ENCODE data around the gene SNX11.

Gene SNX11

DNA sequence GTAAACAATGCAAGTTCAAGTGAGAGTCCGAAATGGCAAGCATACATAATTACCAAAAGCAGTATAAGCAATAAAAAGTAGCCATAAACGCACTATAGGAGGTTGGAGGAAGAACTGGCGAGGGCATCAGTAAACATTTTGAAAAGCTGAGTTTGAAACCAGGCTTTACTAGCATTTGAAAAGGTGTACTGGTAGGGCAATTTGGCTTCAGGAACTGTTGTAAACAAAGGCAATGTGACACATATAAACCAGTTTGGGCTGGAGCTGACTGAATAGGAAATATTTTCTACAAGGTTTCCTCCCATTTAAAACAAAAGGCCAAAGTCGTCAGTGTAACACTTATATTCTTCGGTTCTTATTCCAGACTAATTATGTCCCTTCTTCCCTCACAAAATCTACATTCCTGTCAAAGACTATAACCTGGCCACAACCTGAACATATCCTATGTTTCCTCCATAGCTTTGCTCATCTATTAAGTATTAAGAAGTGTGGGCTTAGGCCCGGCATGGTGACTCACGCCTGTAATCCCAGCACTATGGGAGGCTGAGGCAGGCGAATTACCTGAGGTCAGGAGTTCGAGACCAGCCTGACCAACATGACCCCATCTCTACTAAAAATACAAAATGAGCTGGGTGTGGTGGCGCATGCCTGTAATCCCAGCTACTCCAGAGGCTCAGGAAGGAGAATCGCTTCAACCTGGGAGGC, 14.1 kb upstream of the SNX11 start:
- in situ Hi-C loops (cut with MboI; ENCODE audit: low sequenced_read_pairs): no loop called here

- in situ Hi-C loops (cut with MboI; ENCODE audit: low sequenced_read_pairs): no loop called here
Measured at GRCh38 chr17:48095611-48096010, 12.0 kb upstream of the SNX11 start.

DNA sequence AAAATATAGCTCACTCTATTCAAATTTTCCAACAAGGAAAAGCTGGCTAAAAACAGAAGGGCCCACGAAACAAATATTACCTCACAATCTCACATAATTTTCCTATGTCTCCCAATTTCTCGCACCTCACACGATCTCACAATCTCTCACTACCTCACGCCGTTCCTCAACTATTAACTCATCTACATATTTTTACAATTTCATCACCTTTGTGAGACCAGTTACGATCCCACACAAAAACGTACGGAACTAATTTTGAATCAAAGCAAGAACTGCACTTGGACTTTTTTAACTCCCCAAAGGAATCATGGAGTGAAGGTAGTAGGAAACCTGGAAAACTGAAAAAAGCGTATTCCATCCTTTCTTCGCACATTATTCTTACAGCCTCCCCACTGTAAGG, 7.4 kb upstream of the SNX11 start:
- in situ Hi-C loops (cut with MboI; ENCODE audit: low sequenced_read_pairs): no loop called here

DNA sequence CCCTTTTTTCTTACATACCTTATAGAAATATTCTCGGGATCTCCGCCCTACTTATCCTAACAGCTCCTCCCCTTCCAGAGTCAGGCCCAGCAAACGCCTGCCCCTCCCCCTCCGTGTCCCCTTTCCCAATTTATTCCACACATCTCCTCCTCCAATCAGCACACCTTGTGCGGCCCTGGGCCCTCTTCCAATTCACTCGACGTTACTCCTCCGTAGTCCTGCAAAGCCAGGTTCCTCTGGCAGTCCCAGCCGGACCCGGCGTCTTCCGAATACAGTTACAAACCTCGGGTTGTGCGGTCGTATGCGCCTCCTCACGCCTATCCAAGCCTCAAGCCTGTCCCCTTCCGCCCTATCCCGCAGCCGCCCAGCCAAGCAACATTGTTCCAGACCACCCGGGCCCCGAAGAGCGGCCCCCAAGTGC, 7.0 kb upstream of the SNX11 start:
- in situ Hi-C loops (cut with MboI; ENCODE audit: low sequenced_read_pairs): no loop called here

DNA sequence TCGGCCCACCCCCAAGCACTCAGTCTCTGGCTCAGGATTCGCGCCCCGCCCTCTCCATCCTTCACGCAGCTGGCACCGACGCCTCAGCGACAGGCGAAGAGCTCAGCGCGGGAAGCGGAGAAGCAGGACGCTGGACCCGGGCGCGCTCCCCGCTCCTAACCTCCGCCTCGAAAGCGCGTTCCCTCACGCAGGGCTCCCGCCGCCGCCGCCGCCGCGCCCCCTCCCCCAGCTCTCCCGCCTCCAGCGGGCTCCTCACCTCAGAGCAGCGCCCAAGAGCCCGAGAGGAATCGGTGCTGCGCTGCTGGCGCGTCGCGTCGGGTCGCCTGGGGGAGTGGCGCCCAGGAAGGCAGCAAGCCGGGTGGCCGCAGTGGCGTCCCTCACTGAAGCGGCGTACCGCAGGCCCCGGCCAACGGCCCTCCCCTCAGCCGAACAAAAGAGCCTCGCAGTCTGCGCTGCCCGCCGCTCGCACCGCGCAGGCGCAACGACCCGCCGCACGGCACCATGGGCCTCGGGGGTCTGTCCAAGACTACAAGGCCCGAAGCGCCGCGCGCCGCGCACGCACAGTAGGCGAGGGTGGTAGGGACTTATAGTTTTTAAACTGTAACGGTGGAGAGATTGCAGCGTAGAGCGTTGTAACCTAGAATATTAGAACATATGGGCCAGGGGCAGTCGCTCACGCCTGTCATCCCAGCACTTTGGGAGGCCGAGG, 6.4 kb upstream of the SNX11 start, which contains the start of gene CBX1:
CBX1 (minus strand) TSS at position 467 of the 709 bp plus-strand sequence. CDS start 24,474 bp downstream, outside the sequence.
- in situ Hi-C loops (cut with MboI; ENCODE audit: low sequenced_read_pairs): no loop called here

DNA sequence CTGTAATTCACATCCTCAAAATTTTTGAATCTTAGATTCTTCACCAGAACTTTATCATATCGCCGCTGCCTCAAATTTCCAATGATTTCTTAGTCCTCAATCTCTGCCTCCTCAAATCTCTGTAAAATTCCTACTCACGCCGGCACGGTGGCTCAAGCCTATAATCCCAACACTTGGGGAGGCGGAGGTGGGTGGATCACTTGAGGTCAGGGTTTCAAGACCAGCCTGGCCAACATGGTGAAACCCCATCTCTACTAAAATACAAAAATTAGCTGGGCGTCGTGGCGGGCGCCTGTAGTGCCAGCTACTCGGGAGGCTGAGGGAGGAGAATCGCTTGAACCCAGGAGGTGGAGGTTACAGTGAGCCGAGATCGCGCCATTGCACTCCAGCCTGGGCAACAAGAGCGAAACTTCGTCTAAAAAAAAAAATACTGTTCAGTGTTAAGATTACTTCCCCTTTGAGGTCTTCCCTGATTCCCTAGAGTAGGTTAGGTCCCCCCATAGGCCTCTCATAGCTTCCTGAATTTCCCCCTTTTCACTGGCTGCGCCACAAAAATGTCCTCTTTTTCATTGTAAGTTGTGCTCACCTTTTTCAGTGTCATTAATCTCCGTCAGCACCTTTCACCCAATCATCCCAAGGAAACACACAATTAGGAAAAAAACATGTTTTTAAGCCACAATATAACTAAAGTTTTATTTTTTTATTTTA, 5.4 kb upstream of the SNX11 start:
- in situ Hi-C loops (cut with MboI; ENCODE audit: low sequenced_read_pairs): no loop called here

DNA sequence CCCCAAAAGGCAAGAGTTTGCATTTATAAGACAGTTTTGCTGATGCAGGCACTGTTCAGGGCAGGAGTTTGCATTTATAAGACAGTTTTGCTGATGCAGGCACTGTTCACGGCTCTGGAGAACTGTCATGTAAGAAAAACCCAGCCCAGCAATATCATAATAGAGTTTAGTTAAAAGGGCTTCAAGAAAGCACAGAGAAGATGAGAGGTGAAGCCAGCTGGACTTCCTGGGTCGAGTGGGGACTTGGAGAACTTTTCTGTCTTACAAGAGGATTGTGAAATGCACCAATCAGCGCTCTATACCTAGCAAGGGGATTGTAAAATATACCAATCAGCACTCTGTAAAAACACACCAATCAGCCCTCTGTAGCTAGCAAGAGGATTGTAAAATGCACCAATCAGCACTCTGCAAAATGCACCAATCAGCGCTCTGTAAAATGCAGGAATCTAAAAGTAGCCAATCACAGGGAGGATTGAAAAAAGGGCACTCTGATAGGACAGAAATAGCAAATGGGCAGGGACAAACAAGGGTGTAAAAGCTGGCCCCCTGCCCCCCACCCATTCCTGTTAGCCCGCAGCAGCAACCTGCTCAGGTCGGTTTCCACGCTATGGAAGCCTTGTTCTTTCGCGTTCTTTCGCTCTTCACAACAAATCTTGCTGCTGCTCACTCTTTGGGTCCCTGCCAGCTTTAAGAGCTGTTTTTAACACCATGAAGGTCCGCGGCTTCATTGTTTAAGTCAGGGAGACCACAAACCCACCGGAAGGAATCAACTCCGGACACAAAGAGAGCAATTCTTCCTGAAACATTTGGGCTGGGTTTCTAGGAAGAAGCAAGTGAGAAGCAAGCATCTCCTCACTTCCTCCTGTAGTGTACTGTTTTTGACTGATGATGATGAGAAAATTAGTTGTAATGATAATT, 4.5 kb upstream of the SNX11 start:
- in situ Hi-C loops (cut with MboI; ENCODE audit: low sequenced_read_pairs): no loop called here

GRCh38 chr17:48104440-48104839, 3.1 kb upstream of the SNX11 start:
- in situ Hi-C loops (cut with MboI; ENCODE audit: low sequenced_read_pairs): no loop called here

GRCh38 chr17:48106802-48107136, 797 bp upstream of the SNX11 start:
- in situ Hi-C loops (cut with MboI; ENCODE audit: low sequenced_read_pairs): no loop called here

GRCh38 chr17:48110761-48111160, 3.2 kb downstream of the SNX11 start:
- in situ Hi-C loops (cut with MboI; ENCODE audit: low sequenced_read_pairs): no loop called here

DNA sequence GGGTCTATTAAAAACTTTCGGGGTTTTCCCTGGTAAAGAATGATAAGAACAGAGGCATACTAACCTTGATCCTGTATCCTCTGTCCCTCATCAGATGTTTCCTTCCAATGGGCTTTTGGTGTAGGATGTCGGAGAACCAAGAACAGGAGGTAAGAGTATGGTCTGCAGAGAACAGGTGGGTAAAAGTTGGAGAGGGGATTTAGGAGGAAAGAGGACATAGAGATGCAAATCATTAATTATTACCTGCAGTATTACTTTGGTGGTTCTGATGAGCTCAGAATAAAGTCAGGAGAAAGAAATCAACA, 4.3 kb downstream of the SNX11 start:
- in situ Hi-C loops (cut with MboI; ENCODE audit: low sequenced_read_pairs): no loop called here

DNA sequence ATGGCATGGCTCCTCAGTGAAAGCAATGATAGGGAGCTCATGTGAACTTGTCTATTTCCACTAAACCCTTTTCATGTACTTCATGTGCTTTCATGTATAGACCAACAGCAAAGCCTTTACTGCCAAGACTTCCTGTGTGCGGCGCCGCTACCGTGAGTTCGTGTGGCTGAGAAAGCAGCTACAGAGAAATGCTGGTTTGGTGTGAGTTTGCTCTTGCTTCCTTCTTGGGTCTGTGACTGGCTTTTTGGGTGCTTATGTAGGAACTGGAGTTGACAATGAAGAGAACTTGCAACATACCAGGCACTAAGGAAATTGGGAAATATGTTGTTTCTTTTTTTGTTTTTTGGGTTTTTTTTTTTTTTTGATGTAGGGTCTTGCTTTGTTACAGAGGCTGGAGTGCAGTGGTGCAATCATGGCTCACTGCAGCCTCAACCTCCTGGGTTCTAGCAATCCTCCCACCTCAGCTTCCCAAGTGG, 5.7 kb downstream of the SNX11 start:
- in situ Hi-C loops (cut with MboI; ENCODE audit: low sequenced_read_pairs): no loop called here

DNA sequence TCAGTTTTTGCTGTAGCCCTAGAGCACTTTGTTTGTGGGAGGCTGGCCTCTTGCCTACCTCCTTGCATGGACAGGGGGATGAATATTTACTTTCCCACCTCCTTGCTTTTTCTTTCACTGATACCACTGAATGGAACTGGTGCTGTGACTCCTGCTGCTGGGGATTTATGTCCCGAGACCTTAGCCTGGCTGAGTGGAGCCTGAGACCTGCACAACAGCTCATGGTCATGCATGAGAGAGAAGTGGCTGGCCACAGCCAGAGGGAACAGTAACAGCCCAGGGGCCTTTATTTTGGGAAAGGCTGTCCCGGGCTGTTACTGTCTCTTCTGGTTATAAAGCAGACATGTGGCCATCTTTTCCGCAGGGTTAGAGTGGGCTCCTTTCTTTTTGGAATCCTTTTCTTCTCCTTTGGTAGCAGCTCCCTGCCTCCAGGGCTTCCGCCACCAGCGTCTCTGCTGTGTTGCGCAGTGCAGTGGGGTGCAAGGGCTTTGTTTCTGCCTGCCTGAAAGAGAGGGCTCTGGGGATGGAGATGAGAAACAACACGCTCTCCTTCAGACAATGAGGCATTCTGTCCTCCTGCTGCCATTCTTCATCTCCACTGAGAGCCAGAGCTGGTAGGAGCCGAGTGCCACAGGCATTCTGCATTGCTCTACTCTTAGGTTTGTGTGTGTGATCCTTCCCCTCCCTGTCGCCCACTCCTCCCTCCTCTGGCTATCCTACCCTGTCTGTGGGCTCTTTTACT, 14.5 kb downstream of the SNX11 start:
- in situ Hi-C loops (cut with MboI; ENCODE audit: low sequenced_read_pairs): no loop called here

DNA sequence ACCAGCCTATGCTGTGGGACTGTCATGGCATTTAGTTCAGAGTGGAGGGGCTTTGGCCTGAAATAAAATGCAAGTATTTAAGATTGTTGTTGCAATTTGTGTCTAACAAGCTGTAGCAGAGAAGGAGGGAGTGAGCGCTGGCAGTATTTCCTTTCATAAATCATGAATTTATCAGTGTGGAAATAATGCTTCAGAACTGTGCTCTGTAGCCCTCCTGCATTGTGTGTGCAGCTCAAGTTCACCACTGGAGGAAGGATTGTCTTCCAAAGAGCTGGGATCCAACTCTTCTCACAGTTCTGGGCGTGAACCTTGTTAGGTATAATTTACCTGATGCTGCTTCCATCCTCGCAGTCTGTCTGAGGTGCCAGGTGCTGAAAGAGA, 15.1 kb downstream of the SNX11 start:
- in situ Hi-C loops (cut with MboI; ENCODE audit: low sequenced_read_pairs): no loop called here

DNA sequence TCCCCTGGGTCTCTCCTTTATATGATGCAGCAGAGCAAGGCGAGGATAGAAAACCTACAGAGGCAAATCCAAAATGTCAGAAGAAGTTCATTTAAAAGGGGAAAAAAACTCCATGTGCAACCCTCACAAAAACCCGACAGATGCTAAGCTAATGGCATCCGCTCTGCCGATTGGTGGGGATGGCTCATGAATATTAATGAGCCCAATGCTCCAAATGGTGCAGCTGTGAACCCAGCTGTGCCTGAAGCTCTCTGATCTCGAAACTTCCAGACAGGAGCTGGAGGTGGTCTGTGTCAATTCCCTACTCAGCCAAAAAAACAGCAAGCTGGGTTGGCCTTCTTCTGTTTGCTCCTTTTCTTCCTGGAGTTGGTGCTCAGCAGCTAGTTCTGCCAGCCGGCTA, 15.5 kb downstream of the SNX11 start:
- in situ Hi-C loops (cut with MboI; ENCODE audit: low sequenced_read_pairs): no loop called here

DNA sequence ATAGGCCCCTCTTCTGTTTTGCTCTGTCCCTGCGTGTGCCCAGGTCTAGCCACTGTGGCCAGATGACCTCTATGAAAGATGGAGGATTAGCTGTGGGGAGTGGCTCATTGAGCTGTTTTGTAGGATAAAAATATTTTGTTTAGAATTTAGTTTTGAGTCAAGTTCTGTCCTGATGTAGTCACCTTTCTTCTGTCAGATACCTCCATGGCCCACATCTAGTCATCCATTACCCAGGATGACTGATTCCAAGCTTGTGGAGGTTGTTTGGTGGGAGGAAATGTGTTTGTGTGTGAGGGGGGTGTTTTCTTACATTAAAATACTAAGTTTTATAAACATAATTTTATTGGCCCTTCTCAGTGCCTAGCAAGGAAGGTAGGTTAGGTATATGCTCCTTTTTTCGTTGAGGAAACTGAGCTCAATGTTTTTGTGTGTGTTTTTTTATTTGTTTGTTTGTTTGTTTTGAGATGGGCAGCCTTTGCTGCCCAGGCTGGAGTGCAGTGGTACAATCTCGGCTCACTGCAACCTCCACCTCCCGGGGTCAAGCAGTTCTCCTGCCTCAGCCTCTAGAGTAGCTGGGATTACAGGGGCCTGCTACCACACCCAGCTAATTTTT, 16.3 kb downstream of the SNX11 start:
- in situ Hi-C loops (cut with MboI; ENCODE audit: low sequenced_read_pairs): no loop called here

DNA sequence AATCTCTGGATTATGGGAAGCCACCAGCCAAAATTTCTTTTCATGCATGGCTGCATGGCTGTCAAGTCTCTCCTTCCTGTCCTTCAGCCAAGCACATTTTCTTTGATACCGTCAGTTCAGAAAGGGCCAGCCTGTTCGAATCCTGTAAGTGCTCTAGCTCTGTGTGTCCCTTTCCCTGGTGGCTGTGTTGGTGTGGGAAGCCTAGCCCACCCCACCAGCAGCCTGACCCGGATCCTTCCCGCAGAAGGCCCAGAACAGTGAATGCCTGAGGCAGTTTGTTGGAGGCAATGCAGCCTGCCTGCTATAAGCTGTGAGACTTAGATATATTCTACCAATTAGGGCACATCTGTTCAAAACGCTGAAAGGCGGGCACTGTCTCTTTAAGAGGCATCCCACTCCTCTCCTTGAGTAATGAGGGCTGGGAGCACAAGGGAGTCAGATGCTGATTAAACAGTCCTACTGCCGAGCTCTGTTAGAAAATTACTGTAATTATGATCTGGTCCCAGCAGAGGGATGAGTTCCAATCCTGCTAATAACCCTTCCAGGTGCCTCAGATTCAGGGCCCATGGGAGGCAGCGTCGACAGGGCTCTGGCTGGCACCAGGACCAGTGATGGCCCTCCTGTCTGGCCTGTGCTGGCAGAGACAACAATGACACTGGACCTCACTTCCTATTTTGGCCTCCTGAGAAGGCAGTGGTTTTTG, 18.4 kb downstream of the SNX11 start:
- in situ Hi-C loops (cut with MboI; ENCODE audit: low sequenced_read_pairs): no loop called here

DNA sequence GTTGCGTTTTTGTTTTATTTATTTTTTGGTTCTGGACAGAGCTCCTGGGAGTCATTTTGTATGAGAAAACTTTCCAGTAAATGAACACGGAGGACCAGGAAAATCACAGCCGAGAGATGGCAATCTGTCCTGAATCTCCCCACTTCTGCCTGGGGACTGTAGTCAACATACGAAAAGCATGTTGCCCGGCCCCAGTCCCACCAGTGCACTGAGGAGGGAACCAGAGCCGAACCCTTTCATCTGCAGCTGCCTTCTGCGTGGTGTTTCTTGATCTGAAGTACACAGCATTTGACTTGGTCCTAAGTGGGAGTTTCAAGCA, 18.9 kb downstream of the SNX11 start:
- in situ Hi-C loops (cut with MboI; ENCODE audit: low sequenced_read_pairs): no loop called here

- in situ Hi-C loops (cut with MboI; ENCODE audit: low sequenced_read_pairs): no loop called here
Measured at GRCh38 chr17:48127371-48128051, 19.9 kb downstream of the SNX11 start.
